Activated CD4-positive, alpha-beta memory T cell treated with anti-CD3 and anti-CD28 coated beads for 36 hours (primary cell): ENCODE results near the gene BTF3L4. TPM values are rescaled to one million over a fixed set of nuclear protein-coding genes. Genes with fewer than 3 reads are reported as not detected.
"Not testable (repeated sequence)": the region's sequence is repeated elsewhere in the genome, so short reads cannot be mapped to it uniquely, and the experiment has no call there.

Experiments
- CTCF ChIA-PET: fragments of 350-600 bp; sonication (Branson Sonifier 250); formaldehyde crosslinking; loops from one replicate; lab custom pipeline; 2021; ENCODE audit warnings: antibody characterized with exemption, inconsistent platforms; lab: Charles Lee
- POLR2A ChIA-PET: fragments of 350-600 bp; sonication (Branson Sonifier 250); formaldehyde crosslinking; loops from one replicate; lab custom pipeline; 2021; ENCODE audit warnings: antibody characterized with exemption; lab: Charles Lee
- DNase-seq: peaks from one replicate; pipeline ENCODE4 v3.0.0-alpha.2; 2020
- H3K27ac Mint-ChIP-seq: one replicate; pipeline ENCODE4 v1.8.0; 2021; ENCODE audit warnings: mixed read lengths
- H3K27me3 Mint-ChIP-seq: one replicate; pipeline ENCODE4 v1.8.0; 2021; ENCODE audit warnings: mixed read lengths
- H3K36me3 Mint-ChIP-seq: one replicate; pipeline ENCODE4 v1.8.0; 2021; ENCODE audit warnings: mixed read lengths
- H3K4me1 Mint-ChIP-seq: one replicate; pipeline ENCODE4 v1.8.0; 2021; ENCODE audit warnings: low read depth, mixed read lengths
- H3K4me3 Mint-ChIP-seq: one replicate; pipeline ENCODE4 v1.8.0; 2021; ENCODE audit warnings: mild to moderate bottlenecking, mixed read lengths
- H3K9me3 Mint-ChIP-seq: one replicate; pipeline ENCODE4 v1.8.0; 2021; ENCODE audit warnings: mixed read lengths
- intact Hi-C: fragments of 100-400 bp; cut with micrococcal nuclease; formaldehyde crosslinking; loops from one replicate; pipeline ENCODE4 v1.15.1; 2023
- total RNA-seq, 2 experiments: library from RNA; stranded (reverse); gene quantifications; one replicate each; pipeline ENCODE4 v1.2.3, GENCODE V29; 2021

BTF3L4 gene
- total RNA-seq: 10 to 100 TPM; 32.5 to 35.2 TPM

DNA sequence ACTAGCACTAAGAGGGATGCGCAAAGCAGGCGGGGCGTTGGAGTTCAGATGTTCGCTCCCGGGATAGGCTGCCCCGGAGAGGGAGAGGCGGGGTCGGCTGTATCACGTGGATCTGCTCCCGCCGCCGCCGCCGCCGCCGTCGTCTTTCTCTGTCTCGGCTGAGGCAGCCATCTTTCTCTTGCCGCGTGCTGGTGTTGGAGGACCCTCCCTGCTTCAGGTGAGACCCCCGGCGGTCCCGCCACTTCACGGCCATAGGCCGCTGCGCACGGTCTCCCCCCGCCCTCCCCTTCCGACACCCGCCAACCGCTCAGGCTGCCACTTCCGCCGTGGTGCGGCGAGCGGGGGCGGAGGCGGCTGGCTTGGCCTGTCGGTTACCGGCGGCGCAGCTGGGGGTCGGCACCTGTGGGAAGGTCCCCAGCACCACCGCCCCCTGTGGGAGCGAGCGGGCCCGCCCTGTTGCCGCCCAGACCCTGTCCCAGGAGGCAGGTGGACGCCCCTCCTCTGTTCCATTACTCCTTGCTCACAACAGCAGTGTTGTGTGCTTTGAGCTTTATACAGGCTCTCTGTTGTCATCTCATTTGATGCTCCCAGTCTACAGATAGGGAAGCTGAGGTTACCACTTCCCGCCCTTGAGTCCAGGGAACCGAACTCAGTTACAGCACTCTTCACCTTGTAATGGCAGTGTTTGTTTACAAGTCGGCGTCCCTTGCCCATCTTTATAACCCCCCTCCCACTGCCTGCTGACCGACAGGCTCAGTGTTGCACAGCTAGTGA is at the start of gene BTF3L4:
BTF3L4 (plus strand) TSS at position 133 of the 774 bp plus-strand sequence. CDS start 3,553 bp downstream, outside the sequence.
- peak within 1 kb of the TSS; percentile 94 for H3K4me3 Mint-ChIP-seq
- peak; percentile 97 for DNase-seq
- peak within 1 kb of the TSS; percentile 98 for H3K27ac Mint-ChIP-seq
- H3K27me3 Mint-ChIP-seq: no peaks in the 10 kb centered on the region
- POLR2A ChIA-PET: interaction anchor here (0.5 to 2.6 kb wide), 9 partner anchors 20 to 844 kb away, joined by 3 to 15 read pairs (median 4); partner anchors contain the start of genes KTI12, ORC1, PRPF38A and ZFYVE9
- CTCF ChIA-PET: interaction anchor here (0.9 to 2.3 kb wide), 3 partner anchors 9 to 647 kb away, joined by 3 to 5 read pairs (median 3); partner anchors contain the start of gene KTI12
- intact Hi-C loops: loop anchor here (1.0 to 10.0 kb wide), 6 partner anchors 23 to 578 kb away; partner anchors contain the start of genes CC2D1B, KTI12, ORC1 and PRPF38A
- peaks cover 24% of the 10 kb centered on the region for H3K36me3 Mint-ChIP-seq
- peaks cover 53% of the 10 kb centered on the region for H3K4me1 Mint-ChIP-seq
- no peaks in the 10 kb centered on the region for H3K9me3 Mint-ChIP-seq

DNA sequence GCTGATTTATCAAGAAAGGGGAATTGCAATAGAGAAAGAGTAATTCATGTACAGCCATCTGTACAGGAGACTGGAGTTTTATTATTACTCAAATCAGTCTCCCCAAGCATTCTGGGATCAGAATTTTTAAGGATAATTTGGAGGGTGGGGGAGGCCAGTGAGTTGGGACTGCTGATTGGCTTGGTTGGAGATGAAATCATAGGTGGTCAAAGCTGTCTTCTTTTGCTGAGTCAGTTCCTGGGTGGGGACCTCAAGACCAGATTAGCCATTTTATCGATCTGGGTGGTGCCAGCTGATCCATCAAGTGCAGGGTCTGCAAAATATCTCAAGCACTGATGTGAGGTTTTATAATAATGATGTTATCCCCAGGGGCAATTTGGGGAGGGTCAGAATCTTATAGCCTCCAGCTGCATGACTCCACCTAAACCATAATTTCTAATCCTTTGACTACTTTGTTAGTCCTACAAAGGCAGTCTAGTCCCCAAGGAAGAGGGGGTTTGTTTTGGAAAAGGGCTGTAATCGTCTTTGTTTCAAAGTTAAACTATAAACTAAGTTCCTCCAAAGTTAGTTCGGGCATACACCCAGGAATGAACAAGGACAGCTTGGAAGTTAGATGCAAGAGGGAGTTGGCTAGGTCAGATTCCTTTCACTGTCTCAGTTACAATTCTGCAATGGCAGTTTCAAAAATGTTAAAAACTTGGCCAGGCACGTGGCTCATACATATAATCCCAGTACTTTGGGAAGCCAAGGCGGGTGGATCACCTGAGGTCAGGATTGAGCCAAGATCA is 48.7 kb upstream of the BTF3L4 start:
- DNase-seq: no peak
- no peaks in the 10 kb centered on the region for H3K9me3 Mint-ChIP-seq
- no peak overlapping the region for H3K4me3 Mint-ChIP-seq
- H3K27me3 Mint-ChIP-seq: peaks cover 15% of the 10 kb centered on the region
- intact Hi-C loops: no loop called here
- CTCF ChIA-PET: interaction anchor here (1.2 kb wide), 1 partner anchor 111 kb away, joined by 3 read pairs; no protein-coding TSS in a partner anchor
- POLR2A ChIA-PET: no interaction called here
- no peaks in the 10 kb centered on the region for H3K36me3 Mint-ChIP-seq
- H3K4me1 Mint-ChIP-seq: no peaks in the 10 kb centered on the region
- H3K27ac Mint-ChIP-seq: no peak overlapping the region

DNA sequence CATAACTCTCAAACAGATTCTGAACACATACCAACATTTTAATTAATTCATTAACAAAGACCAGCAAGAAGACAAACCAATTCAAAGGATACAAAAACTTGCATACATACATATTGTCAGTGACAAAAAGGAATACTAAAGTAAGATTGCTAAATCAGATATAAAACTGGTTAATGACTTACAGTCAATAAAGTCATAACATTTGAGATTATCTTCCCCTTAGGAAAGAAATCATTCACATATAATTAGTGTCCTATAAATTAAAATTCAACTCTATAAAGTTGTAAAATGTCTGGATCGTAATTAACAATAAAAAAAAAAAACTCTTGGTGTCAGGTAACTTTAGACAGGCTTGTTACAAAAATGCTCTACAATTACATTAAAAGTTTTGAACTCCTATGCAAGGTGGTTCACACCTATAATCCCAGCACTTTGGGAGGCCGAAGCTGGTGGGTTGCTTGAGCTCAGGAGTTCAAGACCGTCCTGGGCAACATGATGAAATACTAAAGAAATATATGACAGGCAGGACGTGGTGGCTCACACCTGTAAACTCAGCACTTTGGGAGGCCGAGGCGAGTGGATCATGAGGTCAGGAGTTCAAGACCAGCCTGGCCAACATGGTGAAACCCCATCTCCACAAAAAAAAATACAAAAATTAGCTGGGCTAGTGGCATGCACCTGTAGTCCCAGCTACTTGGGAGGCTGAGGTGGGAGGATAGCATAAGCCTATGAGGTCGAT is 47.9 kb upstream of the BTF3L4 start:
- intact Hi-C loops: no loop called here
- no peak for DNase-seq
- H3K27ac Mint-ChIP-seq: no peak overlapping the region
- CTCF ChIA-PET: interaction anchor here (1.1 to 1.2 kb wide), 2 partner anchors 110 to 111 kb away, joined by 3 read pairs; no protein-coding TSS in a partner anchor
- POLR2A ChIA-PET: no interaction called here
- no peaks in the 10 kb centered on the region for H3K36me3 Mint-ChIP-seq
- no peaks in the 10 kb centered on the region for H3K4me1 Mint-ChIP-seq
- no peak overlapping the region for H3K4me3 Mint-ChIP-seq
- H3K9me3 Mint-ChIP-seq: no peaks in the 10 kb centered on the region
- peaks cover 15% of the 10 kb centered on the region for H3K27me3 Mint-ChIP-seq

DNA sequence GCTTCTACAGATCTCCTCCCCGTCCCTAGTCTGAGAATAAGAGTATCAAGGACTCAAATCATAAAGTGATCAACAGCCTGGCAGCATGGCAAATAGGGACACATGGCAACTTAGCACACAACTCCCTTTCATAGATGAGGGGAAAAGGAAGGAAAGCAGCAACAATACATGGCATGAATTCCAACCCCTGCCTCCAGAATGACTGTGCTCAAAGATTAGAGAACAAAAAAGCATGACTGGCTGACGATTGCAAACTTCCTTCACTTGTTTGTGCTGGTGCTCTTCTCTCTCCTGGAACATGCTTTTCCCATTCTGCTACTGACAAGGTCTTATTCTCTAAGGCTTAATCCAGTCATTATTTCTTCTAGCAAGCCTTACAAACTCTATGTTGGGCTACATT is 34.0 kb upstream of the BTF3L4 start:
- POLR2A ChIA-PET: no interaction called here
- no peaks in the 10 kb centered on the region for H3K27me3 Mint-ChIP-seq
- DNase-seq: no peak
- CTCF ChIA-PET: no interaction called here
- no peak overlapping the region for H3K4me3 Mint-ChIP-seq
- H3K9me3 Mint-ChIP-seq: no peaks in the 10 kb centered on the region
- peaks cover 24% of the 10 kb centered on the region for H3K36me3 Mint-ChIP-seq
- no peaks in the 10 kb centered on the region for H3K4me1 Mint-ChIP-seq
- no peak overlapping the region for H3K27ac Mint-ChIP-seq
- intact Hi-C loops: no loop called here

DNA sequence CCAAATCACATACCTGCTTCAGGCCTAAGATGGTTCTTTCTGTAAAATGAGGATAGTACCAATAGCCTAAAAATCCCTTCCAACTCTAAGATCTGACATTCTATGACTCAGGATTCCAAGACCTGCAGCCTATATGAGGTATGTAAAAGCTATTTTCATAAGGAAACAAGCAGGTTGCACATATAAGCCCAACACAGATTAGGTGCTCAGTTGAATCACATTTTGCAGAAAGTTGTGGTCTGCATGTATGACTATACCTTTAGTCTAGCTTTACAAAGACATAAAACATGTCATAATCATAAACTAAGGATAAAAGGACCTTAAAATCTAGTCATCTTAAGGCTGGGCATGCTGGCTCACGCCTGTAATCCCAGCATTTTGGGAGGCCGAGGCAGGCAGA is 29.8 kb upstream of the BTF3L4 start:
- H3K27me3 Mint-ChIP-seq: no peaks in the 10 kb centered on the region
- H3K4me1 Mint-ChIP-seq: peaks cover 11% of the 10 kb centered on the region
- H3K9me3 Mint-ChIP-seq: no peaks in the 10 kb centered on the region
- POLR2A ChIA-PET: no interaction called here
- peaks cover 18% of the 10 kb centered on the region for H3K36me3 Mint-ChIP-seq
- H3K27ac Mint-ChIP-seq: no peak overlapping the region
- CTCF ChIA-PET: no interaction called here
- no peak overlapping the region for H3K4me3 Mint-ChIP-seq
- DNase-seq: no peak
- intact Hi-C loops: no loop called here

DNA sequence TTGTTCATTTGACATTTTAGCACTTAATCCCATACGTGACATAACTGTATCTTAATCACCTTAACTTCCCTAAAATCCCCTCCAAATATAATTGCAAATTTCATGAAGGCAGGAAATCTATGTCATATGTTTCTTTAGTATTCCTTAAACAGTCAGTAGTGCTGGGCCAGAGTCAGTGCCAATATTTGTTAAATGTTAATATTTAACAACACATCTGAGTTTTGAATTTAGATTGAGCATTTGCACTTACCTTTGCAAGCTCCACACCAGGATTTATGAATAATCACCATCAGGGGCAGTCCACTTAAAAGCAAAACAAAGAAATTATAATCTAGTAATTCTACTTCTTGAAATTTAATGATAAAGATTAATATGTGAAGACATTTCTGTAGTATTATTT is 27.8 kb upstream of the BTF3L4 start:
- POLR2A ChIA-PET: no interaction called here
- no peaks in the 10 kb centered on the region for H3K27me3 Mint-ChIP-seq
- intact Hi-C loops: no loop called here
- H3K4me3 Mint-ChIP-seq: no peak overlapping the region
- no peaks in the 10 kb centered on the region for H3K9me3 Mint-ChIP-seq
- H3K4me1 Mint-ChIP-seq: peaks cover 24% of the 10 kb centered on the region
- H3K27ac Mint-ChIP-seq: no peak overlapping the region
- H3K36me3 Mint-ChIP-seq: peaks cover 29% of the 10 kb centered on the region
- DNase-seq: no peak
- CTCF ChIA-PET: no interaction called here

DNA sequence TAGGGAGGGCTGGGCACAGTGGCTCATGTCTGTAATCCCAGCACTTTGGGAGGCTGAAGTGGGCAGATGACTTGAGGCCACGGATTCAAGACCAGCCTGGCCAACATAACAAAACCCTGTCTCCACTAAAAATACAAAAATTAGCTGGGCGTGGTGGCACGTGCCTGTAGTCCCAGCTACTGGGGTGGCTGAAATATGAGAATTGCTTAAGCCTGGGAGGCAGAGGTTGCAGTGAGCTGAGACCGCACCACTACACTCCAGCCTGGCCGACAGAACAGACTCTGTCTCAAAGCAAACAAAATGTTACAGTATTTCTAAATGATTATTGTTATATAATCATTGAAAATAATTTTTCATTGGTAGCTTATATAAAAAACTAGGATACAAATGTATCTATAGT is 27.3 kb upstream of the BTF3L4 start:
- Mint-ChIP-seq H3K4me1 (peaks cover 26% of the 10 kb centered on the region), H3K36me3 (peaks cover 26% of the 10 kb centered on the region)
- H3K27me3 Mint-ChIP-seq, H3K9me3 Mint-ChIP-seq, H3K27ac Mint-ChIP-seq, CTCF ChIA-PET, POLR2A ChIA-PET, intact Hi-C loops, DNase-seq, H3K4me3 Mint-ChIP-seq: not testable (repeated sequence)

DNA sequence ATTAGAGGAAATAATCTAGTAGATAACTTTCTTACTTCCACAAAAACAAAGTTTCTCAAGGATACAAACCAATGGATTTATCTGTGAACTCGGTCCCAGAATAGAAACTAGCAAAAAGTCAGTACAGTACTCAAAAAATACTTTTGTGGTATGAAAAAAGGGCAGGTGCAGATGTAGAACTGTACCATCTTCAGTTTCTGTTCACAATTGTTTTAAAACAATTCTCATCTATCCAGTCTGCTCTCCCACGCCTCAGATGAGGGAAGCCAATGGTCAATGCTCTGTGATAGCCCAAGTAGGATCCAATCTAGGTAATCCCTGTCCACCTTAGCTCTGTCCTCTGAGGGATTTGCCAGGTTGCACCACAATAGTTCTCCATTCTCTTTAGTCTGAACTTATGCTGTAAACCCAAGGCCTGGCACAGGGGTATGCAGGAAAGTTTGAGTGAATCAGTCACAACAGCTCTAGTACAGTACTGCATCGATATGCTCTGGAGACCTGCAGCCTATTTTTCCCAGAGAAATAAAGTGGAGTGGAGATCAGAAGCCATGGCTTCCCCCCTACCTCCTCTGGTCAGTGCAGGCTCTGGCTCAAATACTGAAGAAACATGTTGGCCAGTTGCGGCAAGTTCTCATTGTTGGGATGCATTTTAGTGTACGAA is 23.8 kb upstream of the BTF3L4 start:
- H3K9me3 Mint-ChIP-seq: no peaks in the 10 kb centered on the region
- H3K4me3 Mint-ChIP-seq: peak overlapping the region; percentile 93
- no peaks in the 10 kb centered on the region for H3K27me3 Mint-ChIP-seq
- CTCF ChIA-PET: interaction anchor here (0.8 to 1.3 kb wide), 2 partner anchors 95 to 265 kb away, joined by 3 read pairs; no protein-coding TSS in a partner anchor
- POLR2A ChIA-PET: interaction anchor here (1.1 to 2.0 kb wide), 2 partner anchors 24 to 372 kb away, joined by 3 to 15 read pairs; partner anchors contain the start of genes BTF3L4, ORC1, PRPF38A and TXNDC12
- peak overlapping the region; percentile 49 for H3K27ac Mint-ChIP-seq
- peaks cover 24% of the 10 kb centered on the region for H3K36me3 Mint-ChIP-seq
- intact Hi-C loops: no loop called here
- DNase-seq: no peak
- H3K4me1 Mint-ChIP-seq: peaks cover 31% of the 10 kb centered on the region

DNA sequence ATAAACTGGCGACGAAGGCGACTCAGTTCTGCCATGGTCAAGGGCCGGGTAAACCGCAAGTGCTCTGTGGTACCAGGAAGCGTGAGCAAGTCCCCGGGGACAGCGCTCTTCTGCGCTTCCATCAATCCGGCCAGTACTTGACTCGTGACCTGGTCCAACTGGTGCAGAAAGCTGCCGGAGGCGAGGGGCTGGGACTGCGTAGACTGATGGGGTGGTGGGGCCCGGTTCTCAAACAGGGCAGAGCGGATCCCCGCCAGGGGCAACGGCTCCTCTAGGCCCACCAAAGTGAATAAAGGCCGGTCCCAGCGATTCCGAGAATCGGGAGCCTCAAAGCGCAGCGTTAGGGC is 23.3 kb upstream of the BTF3L4 start:
- H3K36me3 Mint-ChIP-seq: peaks cover 24% of the 10 kb centered on the region
- H3K27me3 Mint-ChIP-seq: no peaks in the 10 kb centered on the region
- intact Hi-C loops: loop anchor here (1.0 kb wide), 1 partner anchor 24 kb away; the partner anchor contains the start of gene BTF3L4
- peak; percentile 40 for DNase-seq
- H3K9me3 Mint-ChIP-seq: no peaks in the 10 kb centered on the region
- ChIA-PET CTCF (interaction anchor here (0.8 to 1.3 kb wide), 3 partner anchors 23 to 264 kb away, joined by 3 to 5 read pairs (median 3); partner anchors contain the start of genes BTF3L4 and TXNDC12), POLR2A (interaction anchor here (1.1 to 2.0 kb wide), 3 partner anchors 23 to 371 kb away, joined by 3 to 15 read pairs (median 5); partner anchors contain the start of genes BTF3L4, NRDC, ORC1 and PRPF38A)
- peaks cover 31% of the 10 kb centered on the region for H3K4me1 Mint-ChIP-seq
- H3K27ac Mint-ChIP-seq: peak overlapping the region; percentile 74
- H3K4me3 Mint-ChIP-seq: peak overlapping the region; percentile 93

DNA sequence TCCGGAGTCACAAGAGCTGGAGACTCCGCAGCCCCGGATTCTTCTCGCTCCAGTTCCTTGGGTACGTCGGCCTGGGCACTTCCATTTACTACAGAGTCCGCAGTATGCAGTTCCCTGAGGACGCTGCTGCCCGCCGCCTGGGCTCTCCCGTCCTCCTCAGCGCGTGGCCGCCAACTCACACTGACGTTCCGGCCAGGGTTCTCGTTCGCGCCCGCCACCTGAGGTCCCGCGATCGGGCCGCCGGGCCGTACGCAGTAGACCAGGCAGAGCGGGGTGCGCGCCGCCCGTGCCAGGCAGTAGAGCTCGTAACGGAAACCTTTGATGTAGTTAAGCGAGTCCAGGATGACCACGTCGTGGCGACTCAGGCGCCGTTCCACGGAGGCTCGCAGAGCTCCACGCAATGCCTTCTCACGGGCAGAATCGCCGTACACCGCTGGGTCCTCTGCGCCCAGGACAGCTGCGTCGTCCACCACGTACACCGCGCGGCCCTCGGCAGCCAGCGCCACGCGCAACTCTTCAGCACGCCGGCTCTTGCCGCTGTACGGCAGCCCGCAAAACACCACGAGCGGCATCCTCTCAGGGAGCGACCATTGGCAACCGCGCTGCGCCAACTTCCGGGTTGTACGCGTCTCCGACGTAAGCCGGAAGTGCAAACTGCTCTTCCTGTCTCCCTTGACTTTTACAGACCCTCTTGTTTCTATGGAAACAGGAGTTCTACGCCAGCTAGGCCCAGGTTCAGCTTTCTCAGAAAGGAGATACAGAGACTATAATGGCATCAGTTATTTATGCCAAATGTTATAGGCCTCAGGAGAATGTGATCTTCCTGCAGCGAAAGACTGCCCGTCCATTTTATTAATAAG is 22.7 kb upstream of the BTF3L4 start, which contains the start of gene KTI12:
KTI12 (minus strand) TSS at position 621 of the 860 bp plus-strand sequence; CDS start at position 572, 49 bp downstream.
- DNase-seq: peak; percentile 91
- Mint-ChIP-seq H3K36me3 (peaks cover 24% of the 10 kb centered on the region), H3K4me3 (peak within 1 kb of the TSS; percentile 93), H3K27ac (peak within 1 kb of the TSS; percentile 74), H3K27me3 (no peaks in the 10 kb centered on the region), H3K9me3 (no peaks in the 10 kb centered on the region), H3K4me1 (peaks cover 31% of the 10 kb centered on the region)
- POLR2A ChIA-PET: interaction anchor here (1.3 to 2.0 kb wide), 2 partner anchors 22 to 155 kb away, joined by 5 to 15 read pairs; partner anchors contain the start of genes BTF3L4, NRDC and TXNDC12
- intact Hi-C loops: loop anchor here (1.0 kb wide), 1 partner anchor 23 kb away; the partner anchor contains the start of gene BTF3L4
- CTCF ChIA-PET: interaction anchor here (0.8 to 1.3 kb wide), 3 partner anchors 22 to 263 kb away, joined by 3 to 5 read pairs (median 3); partner anchors contain the start of genes BTF3L4 and TXNDC12
